Measurements from ENCODE around the gene RBM15B. TPM values are rescaled to one million over a fixed set of nuclear protein-coding genes. Genes with fewer than 3 reads are reported as not detected.

The RBM15B gene
- total RNA-seq, 4 donors from 2014 or later, result 21.9 to 33.0 (median 25.4) TPM

GRCh38 chr3:51379746-51380455 lies 11.2 kb upstream of the RBM15B start:
- TF ChIP-seq, protein P1, sequence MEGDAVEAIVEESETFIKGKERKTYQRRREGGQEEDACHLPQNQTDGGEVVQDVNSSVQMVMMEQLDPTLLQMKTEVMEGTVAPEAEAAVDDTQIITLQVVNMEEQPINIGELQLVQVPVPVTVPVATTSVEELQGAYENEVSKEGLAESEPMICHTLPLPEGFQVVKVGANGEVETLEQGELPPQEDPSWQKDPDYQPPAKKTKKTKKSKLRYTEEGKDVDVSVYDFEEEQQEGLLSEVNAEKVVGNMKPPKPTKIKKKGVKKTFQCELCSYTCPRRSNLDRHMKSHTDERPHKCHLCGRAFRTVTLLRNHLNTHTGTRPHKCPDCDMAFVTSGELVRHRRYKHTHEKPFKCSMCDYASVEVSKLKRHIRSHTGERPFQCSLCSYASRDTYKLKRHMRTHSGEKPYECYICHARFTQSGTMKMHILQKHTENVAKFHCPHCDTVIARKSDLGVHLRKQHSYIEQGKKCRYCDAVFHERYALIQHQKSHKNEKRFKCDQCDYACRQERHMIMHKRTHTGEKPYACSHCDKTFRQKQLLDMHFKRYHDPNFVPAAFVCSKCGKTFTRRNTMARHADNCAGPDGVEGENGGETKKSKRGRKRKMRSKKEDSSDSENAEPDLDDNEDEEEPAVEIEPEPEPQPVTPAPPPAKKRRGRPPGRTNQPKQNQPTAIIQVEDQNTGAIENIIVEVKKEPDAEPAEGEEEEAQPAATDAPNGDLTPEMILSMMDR (IDR thresholded peaks at IDR 0.05; ENCODE audit: low read depth), result no peak

DNA sequence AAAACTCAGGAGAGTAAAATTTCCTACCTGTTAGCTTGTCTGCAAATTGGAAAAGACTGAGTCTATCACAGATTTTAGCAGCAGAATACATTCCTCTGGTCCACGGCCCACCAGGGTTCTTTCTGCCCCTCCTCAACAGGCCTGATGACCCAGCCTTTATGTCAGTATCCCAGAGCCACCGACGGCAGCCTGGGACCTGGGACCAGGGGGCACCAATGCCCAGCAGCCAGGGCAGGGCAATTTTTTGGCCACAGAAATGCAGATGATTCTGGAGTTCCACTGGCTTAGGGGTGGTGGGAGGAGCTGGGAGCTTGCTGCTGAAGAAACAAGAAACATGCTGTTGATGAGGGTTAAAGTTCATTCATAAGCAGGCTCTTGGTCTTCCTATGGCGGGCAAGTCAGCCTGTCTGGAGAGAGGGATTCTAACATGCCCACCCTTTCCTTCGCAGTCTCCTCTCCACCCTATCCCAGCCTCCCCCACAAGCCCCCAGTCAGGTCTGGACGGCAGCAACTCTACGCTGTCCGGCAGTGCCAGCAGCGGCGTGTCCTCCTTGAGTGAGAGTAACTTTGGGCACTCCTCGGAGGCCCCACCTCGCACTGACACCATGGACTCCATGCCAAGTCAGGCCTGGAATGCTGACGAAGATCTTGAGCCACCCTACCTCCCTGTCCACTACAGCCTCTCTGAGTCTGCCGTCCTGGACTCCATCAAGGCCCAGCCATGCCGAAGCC lies 10.3 kb upstream of the RBM15B start:
- TF ChIP-seq, protein P1 (IDR thresholded peaks at IDR 0.05; ENCODE audit: low read depth), result no peak

DNA sequence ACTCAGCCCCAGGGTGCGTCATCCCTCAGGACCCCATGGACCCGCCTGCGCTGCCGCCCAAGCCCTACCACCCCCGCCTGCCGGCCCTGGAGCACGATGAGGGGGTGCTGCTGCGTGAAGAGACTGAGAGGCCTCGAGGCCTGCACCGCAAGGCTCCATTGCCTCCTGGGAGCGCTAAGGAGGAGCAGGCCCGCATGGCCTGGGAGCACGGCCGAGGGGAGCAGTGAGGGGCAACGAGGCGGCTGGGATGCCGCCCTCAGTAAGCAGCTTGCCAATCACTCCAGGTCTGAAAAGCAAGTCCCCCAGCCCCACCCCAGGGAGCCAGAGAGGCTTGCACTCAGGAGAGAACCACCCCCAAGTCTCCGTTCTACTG lies 9.8 kb upstream of the RBM15B start:
- TF ChIP-seq, protein P1 (IDR thresholded peaks at IDR 0.05; ENCODE audit: low read depth), result no peak

- TF ChIP-seq, protein P1 (IDR thresholded peaks at IDR 0.05; ENCODE audit: low read depth), result no peak
Observed at GRCh38 chr3:51382076-51382745, 8.9 kb upstream of the RBM15B start.

- TF ChIP-seq, protein P1 (IDR thresholded peaks at IDR 0.05; ENCODE audit: low read depth), result no peak
Observed at GRCh38 chr3:51382947-51383578, 8.0 kb upstream of the RBM15B start.

DNA sequence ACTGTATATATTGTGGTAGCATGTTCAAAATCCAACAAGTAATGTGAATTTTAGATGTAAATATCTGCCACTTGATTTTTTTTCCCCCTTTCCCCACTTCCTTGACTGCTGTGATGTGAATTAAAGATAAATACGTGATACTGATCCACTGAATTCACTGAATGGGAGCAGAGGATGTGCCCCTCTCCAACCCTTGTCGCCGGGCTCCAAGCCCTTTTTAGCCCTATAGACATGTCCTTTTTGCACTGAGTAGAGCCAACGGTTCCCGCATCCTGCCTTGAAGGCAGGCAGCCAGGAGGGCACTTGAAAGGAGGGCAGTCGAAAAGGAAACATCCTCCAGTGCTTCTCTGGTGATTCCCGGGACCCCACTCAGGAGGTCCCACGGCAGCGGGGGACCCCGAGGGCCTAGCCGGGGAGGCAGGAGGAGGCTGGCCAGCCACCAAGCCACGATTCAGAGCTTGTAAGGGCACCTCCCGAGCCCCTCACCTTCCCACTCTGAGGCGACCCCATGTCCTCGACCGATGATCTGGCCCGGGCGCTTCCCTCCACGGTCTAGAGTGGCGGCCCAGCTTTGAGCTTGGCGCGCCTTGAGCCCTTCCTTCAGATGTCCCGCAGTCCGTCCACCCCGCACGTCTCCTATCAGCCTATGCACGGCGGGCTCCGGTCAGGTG lies 6.9 kb upstream of the RBM15B start:
- TF ChIP-seq, protein P1 (IDR thresholded peaks at IDR 0.05; ENCODE audit: low read depth), result no peak
